ENCODE data around the gene CHDH.

DNA sequence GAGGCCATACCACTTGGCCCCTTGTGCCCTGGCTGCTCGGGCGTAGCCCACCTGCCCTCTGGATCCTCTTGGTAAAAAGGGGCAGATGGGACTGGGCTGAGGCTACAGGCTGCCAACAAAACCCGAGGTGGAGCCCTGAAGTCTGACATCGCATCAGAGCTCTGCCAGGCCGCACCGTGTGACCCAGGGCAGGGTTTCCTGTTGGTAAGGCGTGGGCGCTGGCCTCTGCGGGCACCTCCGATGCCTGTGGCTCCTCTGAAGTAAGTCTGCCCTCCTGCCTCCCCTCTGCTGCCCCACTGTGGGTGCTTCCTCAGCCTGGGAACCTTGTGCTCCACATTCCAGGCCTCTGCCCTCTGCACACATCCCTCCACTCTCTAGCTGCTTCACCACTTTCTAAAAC, 8.9 kb downstream of the CHDH start:
- no peak for TF ChIP-seq YY1 (IDR thresholded peaks at IDR 0.05; ENCODE audit: low read depth)
- TF ChIP-seq, protein P1, sequence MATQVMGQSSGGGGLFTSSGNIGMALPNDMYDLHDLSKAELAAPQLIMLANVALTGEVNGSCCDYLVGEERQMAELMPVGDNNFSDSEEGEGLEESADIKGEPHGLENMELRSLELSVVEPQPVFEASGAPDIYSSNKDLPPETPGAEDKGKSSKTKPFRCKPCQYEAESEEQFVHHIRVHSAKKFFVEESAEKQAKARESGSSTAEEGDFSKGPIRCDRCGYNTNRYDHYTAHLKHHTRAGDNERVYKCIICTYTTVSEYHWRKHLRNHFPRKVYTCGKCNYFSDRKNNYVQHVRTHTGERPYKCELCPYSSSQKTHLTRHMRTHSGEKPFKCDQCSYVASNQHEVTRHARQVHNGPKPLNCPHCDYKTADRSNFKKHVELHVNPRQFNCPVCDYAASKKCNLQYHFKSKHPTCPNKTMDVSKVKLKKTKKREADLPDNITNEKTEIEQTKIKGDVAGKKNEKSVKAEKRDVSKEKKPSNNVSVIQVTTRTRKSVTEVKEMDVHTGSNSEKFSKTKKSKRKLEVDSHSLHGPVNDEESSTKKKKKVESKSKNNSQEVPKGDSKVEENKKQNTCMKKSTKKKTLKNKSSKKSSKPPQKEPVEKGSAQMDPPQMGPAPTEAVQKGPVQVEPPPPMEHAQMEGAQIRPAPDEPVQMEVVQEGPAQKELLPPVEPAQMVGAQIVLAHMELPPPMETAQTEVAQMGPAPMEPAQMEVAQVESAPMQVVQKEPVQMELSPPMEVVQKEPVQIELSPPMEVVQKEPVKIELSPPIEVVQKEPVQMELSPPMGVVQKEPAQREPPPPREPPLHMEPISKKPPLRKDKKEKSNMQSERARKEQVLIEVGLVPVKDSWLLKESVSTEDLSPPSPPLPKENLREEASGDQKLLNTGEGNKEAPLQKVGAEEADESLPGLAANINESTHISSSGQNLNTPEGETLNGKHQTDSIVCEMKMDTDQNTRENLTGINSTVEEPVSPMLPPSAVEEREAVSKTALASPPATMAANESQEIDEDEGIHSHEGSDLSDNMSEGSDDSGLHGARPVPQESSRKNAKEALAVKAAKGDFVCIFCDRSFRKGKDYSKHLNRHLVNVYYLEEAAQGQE (IDR thresholded peaks at IDR 0.05; ENCODE audit: low read depth): no peak
- TF ChIP-seq, protein P2, sequence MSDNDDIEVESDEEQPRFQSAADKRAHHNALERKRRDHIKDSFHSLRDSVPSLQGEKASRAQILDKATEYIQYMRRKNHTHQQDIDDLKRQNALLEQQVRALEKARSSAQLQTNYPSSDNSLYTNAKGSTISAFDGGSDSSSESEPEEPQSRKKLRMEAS (IDR thresholded peaks at IDR 0.05): no peak
- no peak for TF ChIP-seq CREB1 (IDR thresholded peaks at IDR 0.05; ENCODE audit: low read depth)
- no peak for TF ChIP-seq CEBPB (IDR thresholded peaks at IDR 0.05)
- TF ChIP-seq TAF1 (IDR thresholded peaks at IDR 0.05; ENCODE audit: low read depth): no peak
- no peak for TF ChIP-seq TEAD4 (IDR thresholded peaks at IDR 0.05)
- no peak for TF ChIP-seq EP300 (IDR thresholded peaks at IDR 0.05; ENCODE audit: borderline replicate concordance)
- TF ChIP-seq EGR1 (IDR thresholded peaks at IDR 0.05): no peak
- no peak for TF ChIP-seq ZBTB7A (IDR thresholded peaks at IDR 0.05; ENCODE audit: low read depth)
- TF ChIP-seq RAD21 (IDR thresholded peaks at IDR 0.05; ENCODE audit: low read depth): no peak
- TF ChIP-seq NFIC (IDR thresholded peaks at IDR 0.05): no peak
- TF ChIP-seq FOXM1 (IDR thresholded peaks at IDR 0.05; ENCODE audit: borderline replicate concordance, low read depth): no peak
- TF ChIP-seq, protein P3, sequence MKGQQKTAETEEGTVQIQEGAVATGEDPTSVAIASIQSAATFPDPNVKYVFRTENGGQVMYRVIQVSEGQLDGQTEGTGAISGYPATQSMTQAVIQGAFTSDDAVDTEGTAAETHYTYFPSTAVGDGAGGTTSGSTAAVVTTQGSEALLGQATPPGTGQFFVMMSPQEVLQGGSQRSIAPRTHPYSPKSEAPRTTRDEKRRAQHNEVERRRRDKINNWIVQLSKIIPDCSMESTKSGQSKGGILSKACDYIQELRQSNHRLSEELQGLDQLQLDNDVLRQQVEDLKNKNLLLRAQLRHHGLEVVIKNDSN (IDR thresholded peaks at IDR 0.05): no peak
